Progenitor cell of endocrine pancreas (in vitro differentiated cells): ENCODE results near the gene FARSB. TPM values are rescaled to one million over a fixed set of nuclear protein-coding genes. Genes with fewer than 3 reads are reported as not detected.
"Not testable (repeated sequence)": the region's sequence is repeated elsewhere in the genome, so short reads cannot be mapped to it uniquely, and the experiment has no call there.

Source experiments
- DNase-seq: peaks from one replicate; pipeline ENCODE4 v3.0.0; 2021; ENCODE audit warnings: low spot score; ENCODE audit not compliant: unreplicated experiment
- H3K27ac Mint-ChIP-seq: 2 replicates; pipeline ENCODE4 v1.8.0; 2021; ENCODE audit warnings: mild to moderate bottlenecking, moderate library complexity, mixed read lengths
- H3K27me3 Mint-ChIP-seq: 2 replicates; pipeline ENCODE4 v1.8.0; 2021; ENCODE audit warnings: mixed read lengths
- H3K36me3 Mint-ChIP-seq: 2 replicates; pipeline ENCODE4 v1.8.0; 2022; ENCODE audit warnings: mixed read lengths; ENCODE audit not compliant: insufficient read depth
- H3K4me1 Mint-ChIP-seq: 2 replicates; pipeline ENCODE4 v1.8.0; 2021; ENCODE audit warnings: low read depth, mixed read lengths
- H3K4me3 Mint-ChIP-seq: 2 replicates; pipeline ENCODE4 v1.8.0; 2021; ENCODE audit warnings: low read depth, mild to moderate bottlenecking, moderate library complexity, mixed read lengths
- H3K9me3 Mint-ChIP-seq: 2 replicates; pipeline ENCODE4 v1.8.0; 2021; ENCODE audit warnings: low read depth, mixed read lengths
- CTCF ChIP-seq: fragments of 200-600 bp; sonication (generic); IDR thresholded peaks from one replicate; pipeline ENCODE4 v1.5.0; 2021; ENCODE audit warnings: antibody characterized with exemption, mild to moderate bottlenecking; ENCODE audit not compliant: unreplicated experiment
- total RNA-seq: library from RNA; stranded (reverse); gene quantifications from 2 replicates; pipeline ENCODE4 v1.2.1, GENCODE V29; 2021

Gene FARSB
- total RNA-seq, 1 donor from 2014 or later, result 18.5 TPM

GRCh38 chr2:222698276-222698675 lies 42.4 kb upstream of the FARSB start:
- no peak overlapping the region for H3K27ac Mint-ChIP-seq
- TF ChIP-seq CTCF, result no peak
- no peaks in the 10 kb centered on the region for H3K4me1 Mint-ChIP-seq

GRCh38 chr2:222693837-222694236 lies 37.9 kb upstream of the FARSB start:
- peaks cover 7% of the 10 kb centered on the region for H3K9me3 Mint-ChIP-seq
- TF ChIP-seq CTCF, result peak; percentile 27

More at GRCh38 chr2:222698276-222698675, 42.4 kb upstream of the FARSB start:
- Mint-ChIP-seq H3K36me3 (peaks cover 1% of the 10 kb centered on the region), H3K9me3 (peaks cover 6% of the 10 kb centered on the region), H3K27me3 (peaks cover 4% of the 10 kb centered on the region), H3K4me3 (no peak overlapping the region)
- no peak for DNase-seq

GRCh38 chr2:222693413-222693812 lies 37.5 kb upstream of the FARSB start:
- not testable (repeated sequence) for H3K9me3 Mint-ChIP-seq, H3K27me3 Mint-ChIP-seq, H3K27ac Mint-ChIP-seq, H3K4me3 Mint-ChIP-seq, H3K36me3 Mint-ChIP-seq, H3K4me1 Mint-ChIP-seq, DNase-seq

More at GRCh38 chr2:222693837-222694236, 37.9 kb upstream of the FARSB start:
- Mint-ChIP-seq H3K4me1 (no peaks in the 10 kb centered on the region), H3K36me3 (peaks cover 1% of the 10 kb centered on the region), H3K27me3 (no peaks in the 10 kb centered on the region), H3K27ac (no peak overlapping the region), H3K4me3 (no peak overlapping the region)
- DNase-seq, result no peak

- Mint-ChIP-seq H3K36me3 (peaks cover 1% of the 10 kb centered on the region), H3K9me3 (peaks cover 3% of the 10 kb centered on the region), H3K4me3 (no peak overlapping the region), H3K4me1 (no peaks in the 10 kb centered on the region), H3K27me3 (no peaks in the 10 kb centered on the region), H3K27ac (no peak overlapping the region)
- DNase-seq, result peak; percentile 59
- peak; percentile 100 for TF ChIP-seq CTCF
Measured at GRCh38 chr2:222690564-222691200, 34.8 kb upstream of the FARSB start.

GRCh38 chr2:222689322-222689721 lies 33.4 kb upstream of the FARSB start:
- no peak for TF ChIP-seq CTCF
- no peak overlapping the region for H3K27ac Mint-ChIP-seq
- peaks cover 3% of the 10 kb centered on the region for H3K9me3 Mint-ChIP-seq
- no peaks in the 10 kb centered on the region for H3K4me1 Mint-ChIP-seq
- H3K4me3 Mint-ChIP-seq, result no peak overlapping the region
- no peaks in the 10 kb centered on the region for H3K27me3 Mint-ChIP-seq
- peaks cover 1% of the 10 kb centered on the region for H3K36me3 Mint-ChIP-seq
- DNase-seq, result no peak

GRCh38 chr2:222688917-222689316 lies 33.0 kb upstream of the FARSB start:
- no peak overlapping the region for H3K4me3 Mint-ChIP-seq
- no peak for DNase-seq
- TF ChIP-seq CTCF, result no peak
- H3K27me3 Mint-ChIP-seq, result no peaks in the 10 kb centered on the region
- H3K9me3 Mint-ChIP-seq, result peaks cover 3% of the 10 kb centered on the region
- peaks cover 1% of the 10 kb centered on the region for H3K36me3 Mint-ChIP-seq
- no peaks in the 10 kb centered on the region for H3K4me1 Mint-ChIP-seq
- H3K27ac Mint-ChIP-seq, result no peak overlapping the region
